ENCODE results near the gene EEPD1.

EEPD1 gene

GRCh38 chr7:36157527-36158320 lies 4.7 kb downstream of the EEPD1 start:
- no peak overlapping the region for H3K4me3 Mint-ChIP-seq
- H3K9me3 Mint-ChIP-seq, result no peaks in the 10 kb centered on the region
- peaks cover 14% of the 10 kb centered on the region for H3K4me1 Mint-ChIP-seq
- H3K36me3 Mint-ChIP-seq, result no peaks in the 10 kb centered on the region
- CTCF ChIA-PET, result no interaction called here
- no peak for DNase-seq
- peaks cover 21% of the 10 kb centered on the region for H3K27me3 Mint-ChIP-seq
- H3K27ac Mint-ChIP-seq, result no peak overlapping the region

- Mint-ChIP-seq H3K4me1 (peaks cover 12% of the 10 kb centered on the region), H3K27ac (no peak overlapping the region), H3K9me3 (no peaks in the 10 kb centered on the region), H3K27me3 (peaks cover 19% of the 10 kb centered on the region), H3K36me3 (no peaks in the 10 kb centered on the region), H3K4me3 (no peak overlapping the region)
- CTCF ChIA-PET, result no interaction called here
- DNase-seq, result no peak
Observed at GRCh38 chr7:36158321-36158605, 5.2 kb downstream of the EEPD1 start.

- CTCF ChIA-PET, result no interaction called here
- peaks cover 4% of the 10 kb centered on the region for H3K4me1 Mint-ChIP-seq
- H3K27ac Mint-ChIP-seq, result no peak overlapping the region
- H3K4me3 Mint-ChIP-seq, result no peak overlapping the region
- H3K36me3 Mint-ChIP-seq, result no peaks in the 10 kb centered on the region
- H3K27me3 Mint-ChIP-seq, result peaks cover 12% of the 10 kb centered on the region
- H3K9me3 Mint-ChIP-seq, result no peaks in the 10 kb centered on the region
- DNase-seq, result no peak
Observed at GRCh38 chr7:36159618-36160017, 6.6 kb downstream of the EEPD1 start.

GRCh38 chr7:36160313-36160712 lies 7.3 kb downstream of the EEPD1 start:
- DNase-seq, result no peak
- Mint-ChIP-seq H3K4me3 (no peak overlapping the region), H3K4me1 (peaks cover 4% of the 10 kb centered on the region), H3K27ac (no peak overlapping the region), H3K27me3 (peaks cover 6% of the 10 kb centered on the region), H3K36me3 (no peaks in the 10 kb centered on the region), H3K9me3 (no peaks in the 10 kb centered on the region)
- CTCF ChIA-PET, result no interaction called here

- H3K4me3 Mint-ChIP-seq, result no peak overlapping the region
Observed at GRCh38 chr7:36161996-36162395, 8.9 kb downstream of the EEPD1 start.

GRCh38 chr7:36165059-36165458 lies 12.0 kb downstream of the EEPD1 start:
- no peaks in the 10 kb centered on the region for H3K36me3 Mint-ChIP-seq
- CTCF ChIA-PET, result no interaction called here
- DNase-seq, result no peak
- no peaks in the 10 kb centered on the region for H3K27me3 Mint-ChIP-seq
- H3K4me1 Mint-ChIP-seq, result no peaks in the 10 kb centered on the region
- H3K27ac Mint-ChIP-seq, result no peak overlapping the region
- no peaks in the 10 kb centered on the region for H3K9me3 Mint-ChIP-seq
- H3K4me3 Mint-ChIP-seq, result no peak overlapping the region

More at GRCh38 chr7:36161996-36162395, 8.9 kb downstream of the EEPD1 start:
- H3K36me3 Mint-ChIP-seq, result no peaks in the 10 kb centered on the region
- no peak for DNase-seq
- no peak overlapping the region for H3K27ac Mint-ChIP-seq
- CTCF ChIA-PET, result no interaction called here
- H3K4me1 Mint-ChIP-seq, result no peaks in the 10 kb centered on the region
- no peaks in the 10 kb centered on the region for H3K27me3 Mint-ChIP-seq
- H3K9me3 Mint-ChIP-seq, result no peaks in the 10 kb centered on the region

GRCh38 chr7:36165802-36166201 lies 12.7 kb downstream of the EEPD1 start:
- Mint-ChIP-seq H3K36me3 (no peaks in the 10 kb centered on the region), H3K4me3 (no peak overlapping the region), H3K4me1 (no peaks in the 10 kb centered on the region), H3K9me3 (no peaks in the 10 kb centered on the region), H3K27me3 (no peaks in the 10 kb centered on the region), H3K27ac (no peak overlapping the region)
- CTCF ChIA-PET, result no interaction called here
- DNase-seq, result no peak

- no peak overlapping the region for H3K4me3 Mint-ChIP-seq
- no peaks in the 10 kb centered on the region for H3K27me3 Mint-ChIP-seq
- peaks cover 4% of the 10 kb centered on the region for H3K4me1 Mint-ChIP-seq
- H3K27ac Mint-ChIP-seq, result no peak overlapping the region
- no peaks in the 10 kb centered on the region for H3K9me3 Mint-ChIP-seq
- no peak for DNase-seq
- CTCF ChIA-PET, result no interaction called here
- no peaks in the 10 kb centered on the region for H3K36me3 Mint-ChIP-seq
Observed at GRCh38 chr7:36167403-36168050, 14.5 kb downstream of the EEPD1 start.

- H3K27me3 Mint-ChIP-seq, result peaks cover 6% of the 10 kb centered on the region
- H3K4me3 Mint-ChIP-seq, result no peak overlapping the region
- no peaks in the 10 kb centered on the region for H3K36me3 Mint-ChIP-seq
- no peaks in the 10 kb centered on the region for H3K9me3 Mint-ChIP-seq
- H3K27ac Mint-ChIP-seq, result no peak overlapping the region
- no peak for DNase-seq
- peaks cover 4% of the 10 kb centered on the region for H3K4me1 Mint-ChIP-seq
- CTCF ChIA-PET, result no interaction called here
Observed at GRCh38 chr7:36171503-36171902, 18.4 kb downstream of the EEPD1 start.

- Mint-ChIP-seq H3K4me3 (no peak overlapping the region), H3K9me3 (no peaks in the 10 kb centered on the region), H3K27me3 (peaks cover 9% of the 10 kb centered on the region), H3K4me1 (peaks cover 4% of the 10 kb centered on the region), H3K36me3 (no peaks in the 10 kb centered on the region), H3K27ac (no peak overlapping the region)
- CTCF ChIA-PET, result no interaction called here
- no peak for DNase-seq
Observed at GRCh38 chr7:36175886-36176285, 22.8 kb downstream of the EEPD1 start.

- Mint-ChIP-seq H3K27ac (no peak overlapping the region), H3K36me3 (no peaks in the 10 kb centered on the region), H3K4me1 (no peaks in the 10 kb centered on the region), H3K9me3 (no peaks in the 10 kb centered on the region), H3K4me3 (no peak overlapping the region), H3K27me3 (peaks cover 9% of the 10 kb centered on the region)
- CTCF ChIA-PET, result no interaction called here
- no peak for DNase-seq
Observed at GRCh38 chr7:36176697-36177096, 23.6 kb downstream of the EEPD1 start.

- CTCF ChIA-PET, result interaction anchor here (1.0 kb wide), 1 partner anchor 10 kb away, joined by 3 read pairs; no protein-coding TSS in a partner anchor
- Mint-ChIP-seq H3K4me3 (no peak overlapping the region), H3K9me3 (no peaks in the 10 kb centered on the region), H3K27me3 (peaks cover 9% of the 10 kb centered on the region), H3K4me1 (no peaks in the 10 kb centered on the region), H3K27ac (no peak overlapping the region), H3K36me3 (no peaks in the 10 kb centered on the region)
- DNase-seq, result no peak
Observed at GRCh38 chr7:36180121-36180520, 27.1 kb downstream of the EEPD1 start.

- Mint-ChIP-seq H3K4me3 (no peak overlapping the region), H3K4me1 (no peaks in the 10 kb centered on the region), H3K27ac (no peak overlapping the region), H3K36me3 (no peaks in the 10 kb centered on the region), H3K27me3 (peaks cover 4% of the 10 kb centered on the region), H3K9me3 (no peaks in the 10 kb centered on the region)
- no peak for DNase-seq
- CTCF ChIA-PET, result no interaction called here
Observed at GRCh38 chr7:36181668-36182067, 28.6 kb downstream of the EEPD1 start.

- Mint-ChIP-seq H3K36me3 (no peaks in the 10 kb centered on the region), H3K4me1 (no peaks in the 10 kb centered on the region), H3K9me3 (no peaks in the 10 kb centered on the region), H3K4me3 (no peak overlapping the region), H3K27me3 (peaks cover 2% of the 10 kb centered on the region), H3K27ac (no peak overlapping the region)
- CTCF ChIA-PET, result no interaction called here
- DNase-seq, result no peak
Observed at GRCh38 chr7:36182854-36183604, 30.0 kb downstream of the EEPD1 start.

- no peaks in the 10 kb centered on the region for H3K27me3 Mint-ChIP-seq
- DNase-seq, result no peak
- H3K36me3 Mint-ChIP-seq, result no peaks in the 10 kb centered on the region
- no peaks in the 10 kb centered on the region for H3K9me3 Mint-ChIP-seq
- no peak overlapping the region for H3K27ac Mint-ChIP-seq
- H3K4me3 Mint-ChIP-seq, result no peak overlapping the region
- no peaks in the 10 kb centered on the region for H3K4me1 Mint-ChIP-seq
- CTCF ChIA-PET, result no interaction called here
Observed at GRCh38 chr7:36185092-36185491, 32.0 kb downstream of the EEPD1 start.
